Epithelial cell of esophagus (primary cell): ENCODE results near the gene EVL.

Source experiments
- DNase-seq: peaks from one replicate; pipeline ENCODE4 v3.0.0; 2010; ENCODE audit warnings: low read depth
- H3K4me3 ChIP-seq: 2 replicates; pipeline ENCODE4 v1.5.1; 2011; ENCODE audit warnings: mild to moderate bottlenecking, low read length, control low read depth
- TF ChIP-seq, protein P1 (sequence below): IDR thresholded peaks from 2 replicates; pipeline ENCODE4 v1.5.1; 2011; ENCODE audit warnings: low read depth, mild to moderate bottlenecking, low read length, control low read depth, inconsistent platforms; ENCODE audit not compliant: insufficient read depth; ENCODE audit errors: missing control alignments

The EVL gene

DNA sequence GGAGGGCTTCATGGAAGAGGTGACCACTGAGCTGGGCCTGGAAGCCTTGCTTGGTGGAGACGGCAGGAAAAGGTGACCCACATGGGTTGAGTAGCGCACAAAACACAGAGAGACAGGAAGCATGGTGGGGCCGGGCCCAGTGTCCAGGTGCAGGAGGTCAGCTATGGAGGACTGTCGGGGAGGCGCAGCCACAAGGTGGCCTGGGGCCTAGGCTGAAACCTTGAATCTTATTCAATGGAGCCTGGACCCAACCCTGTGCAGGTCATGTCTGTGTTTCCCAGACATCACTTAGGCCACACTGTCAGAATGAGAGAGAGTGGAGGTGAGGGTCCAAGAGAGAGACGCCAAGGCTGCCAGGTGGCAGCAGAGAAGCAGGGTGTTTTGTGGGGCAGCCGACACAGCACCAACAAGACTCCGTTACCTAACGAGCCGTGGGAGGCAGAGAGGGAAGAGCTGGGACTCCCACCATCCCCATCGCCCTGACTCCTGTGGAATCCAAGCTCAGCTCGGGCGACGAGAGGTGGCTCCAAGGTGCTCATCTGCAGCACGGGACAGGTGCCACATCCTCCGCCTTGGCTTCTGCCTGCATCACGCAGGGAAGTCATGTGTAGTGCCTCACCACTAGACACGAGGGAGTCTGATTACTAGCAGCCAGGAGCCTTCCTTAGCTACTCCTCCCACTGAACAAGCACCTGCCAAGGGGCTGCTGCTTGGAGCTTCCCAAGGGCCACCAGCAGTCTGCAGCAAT lies 55.5 kb downstream of the EVL start:
- TF ChIP-seq, protein P1, sequence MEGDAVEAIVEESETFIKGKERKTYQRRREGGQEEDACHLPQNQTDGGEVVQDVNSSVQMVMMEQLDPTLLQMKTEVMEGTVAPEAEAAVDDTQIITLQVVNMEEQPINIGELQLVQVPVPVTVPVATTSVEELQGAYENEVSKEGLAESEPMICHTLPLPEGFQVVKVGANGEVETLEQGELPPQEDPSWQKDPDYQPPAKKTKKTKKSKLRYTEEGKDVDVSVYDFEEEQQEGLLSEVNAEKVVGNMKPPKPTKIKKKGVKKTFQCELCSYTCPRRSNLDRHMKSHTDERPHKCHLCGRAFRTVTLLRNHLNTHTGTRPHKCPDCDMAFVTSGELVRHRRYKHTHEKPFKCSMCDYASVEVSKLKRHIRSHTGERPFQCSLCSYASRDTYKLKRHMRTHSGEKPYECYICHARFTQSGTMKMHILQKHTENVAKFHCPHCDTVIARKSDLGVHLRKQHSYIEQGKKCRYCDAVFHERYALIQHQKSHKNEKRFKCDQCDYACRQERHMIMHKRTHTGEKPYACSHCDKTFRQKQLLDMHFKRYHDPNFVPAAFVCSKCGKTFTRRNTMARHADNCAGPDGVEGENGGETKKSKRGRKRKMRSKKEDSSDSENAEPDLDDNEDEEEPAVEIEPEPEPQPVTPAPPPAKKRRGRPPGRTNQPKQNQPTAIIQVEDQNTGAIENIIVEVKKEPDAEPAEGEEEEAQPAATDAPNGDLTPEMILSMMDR = no peak
- H3K4me3 ChIP-seq = no peak overlapping the region

DNA sequence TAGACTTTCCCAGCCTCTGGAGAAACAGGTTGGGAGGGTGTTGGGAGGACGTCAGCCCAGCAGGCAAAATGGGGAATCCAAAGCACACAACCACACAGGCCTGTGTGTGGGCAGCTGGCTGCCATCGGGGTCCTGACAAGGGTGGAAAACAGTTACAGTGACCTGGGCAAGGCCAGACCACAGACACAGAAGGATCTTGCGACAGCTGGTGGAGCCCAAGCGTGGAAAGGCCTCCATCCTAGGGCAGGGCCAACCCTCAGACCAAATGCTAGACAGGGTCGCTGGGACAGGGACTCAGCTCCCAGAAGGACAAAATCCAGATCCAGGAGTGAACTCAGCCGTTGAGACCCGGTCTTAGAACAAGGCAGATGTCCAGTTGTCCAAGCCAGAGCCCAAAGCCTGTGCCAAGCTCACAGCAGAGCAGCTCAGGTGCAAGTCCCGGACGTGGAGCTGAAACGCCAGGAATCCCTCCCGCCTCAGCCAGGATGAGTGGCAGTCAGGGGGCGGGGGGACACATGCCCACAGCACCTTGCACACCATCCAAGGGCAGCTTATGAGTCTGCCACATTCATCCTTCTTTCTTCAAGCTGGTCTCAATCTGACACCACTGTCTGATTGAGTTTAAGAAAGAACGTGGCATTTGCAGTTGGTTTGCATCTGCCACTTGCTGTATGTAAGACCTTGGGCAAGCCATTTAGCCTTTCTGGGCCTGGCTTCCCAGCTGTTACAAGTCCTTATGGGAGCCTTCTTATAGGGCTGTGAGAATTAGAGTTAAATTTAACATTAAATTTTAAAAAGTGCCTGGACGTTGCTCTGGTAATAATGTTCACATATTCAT lies 56.6 kb downstream of the EVL start:
- TF ChIP-seq, protein P1 = no peak
- no peak for DNase-seq
- no peak overlapping the region for H3K4me3 ChIP-seq

More for the DNA sequence above, 55.5 kb downstream of the EVL start:
- no peak for DNase-seq

- no peak for DNase-seq
- H3K4me3 ChIP-seq = no peak overlapping the region
- TF ChIP-seq, protein P1 = no peak
These were observed 57.4 kb downstream of the EVL start for GRCh38 chr14:100122481-100123223.

DNA sequence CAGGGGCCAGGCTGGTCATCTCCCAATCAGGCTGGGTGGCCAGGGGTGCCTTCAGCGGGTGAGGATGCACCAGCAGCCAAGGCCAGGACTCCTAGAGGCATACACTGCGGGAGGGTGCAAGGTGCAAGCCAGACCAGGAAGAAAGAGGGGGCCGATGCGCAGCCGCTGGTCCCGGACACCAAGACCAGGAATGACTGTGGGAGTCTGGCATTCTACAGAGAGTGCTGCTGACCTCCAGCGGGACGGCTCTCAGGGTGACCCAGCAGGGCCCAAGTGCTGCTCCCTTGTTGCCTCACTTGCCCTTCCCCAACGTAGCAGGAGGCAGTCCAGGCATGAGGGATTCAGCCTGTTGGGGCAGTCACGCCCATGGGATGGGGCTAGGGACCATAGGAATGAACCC lies 58.4 kb downstream of the EVL start:
- H3K4me3 ChIP-seq = no peak overlapping the region
- DNase-seq = no peak
- TF ChIP-seq, protein P1 = no peak

GRCh38 chr14:100124551-100125088 lies 59.4 kb downstream of the EVL start:
- no peak for DNase-seq
- TF ChIP-seq, protein P1 = no peak
- no peak overlapping the region for H3K4me3 ChIP-seq

GRCh38 chr14:100126401-100126800 lies 61.2 kb downstream of the EVL start:
- TF ChIP-seq, protein P1 = no peak
- no peak for DNase-seq
- no peak overlapping the region for H3K4me3 ChIP-seq
